HG02852 (cell line): Measurements from ENCODE around the gene MRC2.

Source experiments
- ATAC-seq: cut with Tn5 transposase; IDR thresholded peaks from one replicate; pipeline ENCODE4 v1.9.1; 2021; ENCODE audit warnings: mild to moderate bottlenecking, moderate library complexity; ENCODE audit not compliant: unreplicated experiment

MRC2 gene

DNA sequence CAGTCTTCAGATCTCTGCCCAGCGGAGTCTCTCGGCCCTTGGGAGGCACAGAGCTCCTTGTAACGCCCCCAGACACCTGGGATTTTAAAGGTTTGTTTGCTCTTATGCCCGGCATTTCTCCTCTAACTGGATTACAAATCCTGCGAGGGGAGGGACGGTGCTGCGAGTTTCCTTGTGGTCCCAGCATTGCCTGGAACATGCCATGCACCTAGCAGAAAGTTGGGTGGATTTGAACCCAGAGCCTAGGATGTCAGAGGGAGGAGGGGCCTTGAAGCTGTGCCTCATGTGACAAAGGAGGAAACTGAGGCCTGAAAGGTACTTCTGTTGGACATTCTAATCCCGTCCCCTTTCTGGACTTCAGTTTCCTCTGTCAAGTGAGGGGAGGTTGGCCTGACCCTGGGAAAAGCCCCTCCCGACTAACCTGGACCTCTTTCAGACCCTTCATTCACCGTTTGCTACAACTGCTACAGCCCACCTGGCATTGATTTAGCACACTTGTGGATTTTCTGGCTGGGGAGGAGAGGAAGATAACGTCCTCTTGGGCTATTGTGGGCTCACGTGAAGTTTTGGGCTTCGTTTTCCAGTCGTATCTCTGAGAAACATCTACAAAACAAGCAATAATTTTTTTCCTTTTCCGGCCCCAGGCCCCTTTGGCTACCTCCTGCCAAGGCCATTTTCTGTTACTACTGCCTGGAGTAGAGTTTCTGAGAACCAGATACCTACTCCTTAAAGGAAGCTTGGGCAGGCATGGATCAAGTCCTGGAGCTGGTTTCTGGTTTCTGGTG is 30.9 kb downstream of the MRC2 start:
- no peak for ATAC-seq

DNA sequence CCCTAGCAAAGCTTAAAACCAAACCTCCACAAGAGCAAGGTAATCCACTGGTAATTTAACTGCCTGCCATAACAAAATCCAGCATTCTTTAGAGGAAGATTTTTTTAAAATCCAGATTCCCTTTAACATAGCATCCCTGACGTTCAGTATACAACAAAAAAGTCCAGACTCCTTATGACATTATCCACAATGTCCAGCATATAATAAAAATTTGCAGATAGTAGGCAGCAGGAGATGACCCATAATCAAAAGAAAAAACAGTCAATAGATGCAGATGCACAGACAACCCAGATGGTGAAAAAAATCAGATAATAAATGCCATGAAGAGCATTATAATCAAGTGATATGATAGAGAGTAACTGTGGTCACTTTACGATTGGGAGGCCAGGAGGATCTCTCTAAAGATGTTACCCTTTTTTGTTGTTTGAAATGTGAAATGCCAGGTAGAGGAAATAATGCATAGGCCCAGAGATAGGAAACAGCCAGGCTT is 33.2 kb downstream of the MRC2 start:
- ATAC-seq, result no peak

DNA sequence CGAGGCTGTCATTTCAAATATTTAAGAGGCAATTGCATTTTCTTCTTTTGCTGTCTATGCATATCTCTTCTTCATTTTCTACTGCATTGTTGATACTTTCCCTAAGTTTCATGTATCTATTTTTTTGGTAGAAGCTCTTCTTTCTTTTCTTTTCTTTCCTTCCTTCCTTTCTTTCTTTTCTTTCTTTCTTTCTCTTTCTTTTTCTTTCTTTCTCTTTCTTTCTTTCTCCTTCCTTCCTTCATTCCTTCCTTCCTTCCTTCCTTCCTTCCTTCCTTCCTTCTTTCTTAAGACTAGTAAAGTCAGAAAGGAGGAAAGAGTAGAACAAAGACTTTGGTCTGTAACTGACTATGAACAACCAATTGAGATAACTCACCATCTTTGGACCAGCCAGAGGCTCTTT is 33.9 kb downstream of the MRC2 start:
- no peak for ATAC-seq

DNA sequence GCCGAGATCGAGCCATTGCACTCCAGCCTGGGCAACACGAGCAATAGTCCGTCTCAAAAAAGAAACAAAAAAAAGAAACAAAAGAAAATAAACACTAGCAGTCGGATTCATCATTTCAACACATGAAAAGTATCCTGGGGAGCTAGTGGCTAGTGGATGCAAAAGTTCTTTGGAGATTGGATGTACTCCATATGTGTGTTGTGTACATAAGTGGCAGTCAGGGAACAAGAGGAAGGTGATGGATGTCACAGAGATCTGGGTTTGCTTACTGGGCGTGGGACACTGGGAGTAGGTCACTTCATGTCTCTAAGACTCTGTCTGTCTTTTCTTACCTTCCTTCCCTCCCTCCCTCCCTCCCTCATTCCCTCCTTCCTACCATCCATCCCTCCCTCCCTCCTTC is 35.4 kb downstream of the MRC2 start:
- no peak for ATAC-seq

DNA sequence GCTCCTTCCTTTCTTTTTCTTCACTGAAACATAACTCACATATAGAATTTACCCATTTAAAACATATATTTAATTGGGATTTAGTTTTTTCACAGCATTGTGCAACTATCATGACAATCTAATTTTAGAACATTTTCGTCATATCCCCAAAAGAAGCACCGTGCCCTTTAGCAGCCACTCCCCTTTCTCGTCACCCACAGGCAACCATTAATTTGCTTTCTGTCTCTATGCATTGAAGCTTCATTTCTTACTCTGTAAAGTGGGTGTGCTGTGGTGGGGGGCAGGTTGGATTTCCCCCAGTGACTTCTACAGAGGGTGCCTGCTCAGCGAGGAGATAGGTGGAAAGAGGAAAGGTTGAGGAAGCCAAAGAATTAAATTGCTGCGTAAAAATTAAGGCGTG is 35.8 kb downstream of the MRC2 start:
- ATAC-seq, result no peak

DNA sequence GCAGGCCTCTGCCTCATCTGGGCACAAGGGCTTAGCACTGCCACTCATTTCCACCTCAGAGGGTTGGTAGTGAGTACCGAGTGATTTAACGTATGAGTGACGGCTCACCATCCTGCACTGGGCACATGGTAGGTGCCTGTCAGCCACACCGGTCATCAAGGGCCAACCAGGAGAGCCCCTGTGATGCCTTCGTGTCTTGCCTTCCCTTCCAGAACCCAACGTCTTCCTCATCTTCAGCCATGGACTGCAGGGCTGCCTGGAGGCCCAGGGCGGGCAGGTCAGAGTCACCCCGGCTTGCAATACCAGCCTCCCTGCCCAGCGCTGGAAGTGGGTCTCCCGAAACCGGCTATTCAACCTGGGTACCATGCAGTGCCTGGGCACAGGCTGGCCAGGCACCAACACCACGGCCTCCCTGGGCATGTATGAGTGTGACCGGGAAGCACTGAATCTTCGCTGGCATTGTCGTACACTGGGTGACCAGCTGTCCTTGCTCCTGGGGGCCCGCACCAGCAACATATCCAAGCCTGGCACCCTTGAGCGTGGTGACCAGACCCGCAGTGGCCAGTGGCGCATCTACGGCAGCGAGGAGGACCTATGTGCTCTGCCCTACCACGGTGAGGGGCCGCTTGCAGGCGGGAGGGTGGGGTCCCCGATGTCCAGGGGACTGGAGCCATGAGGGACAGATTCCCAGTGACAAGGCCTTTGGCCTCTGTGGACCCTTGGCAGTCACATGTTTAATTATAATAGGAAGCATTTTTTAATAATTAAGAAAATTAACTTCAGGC is 37.1 kb downstream of the MRC2 start:
- ATAC-seq, result no peak

DNA sequence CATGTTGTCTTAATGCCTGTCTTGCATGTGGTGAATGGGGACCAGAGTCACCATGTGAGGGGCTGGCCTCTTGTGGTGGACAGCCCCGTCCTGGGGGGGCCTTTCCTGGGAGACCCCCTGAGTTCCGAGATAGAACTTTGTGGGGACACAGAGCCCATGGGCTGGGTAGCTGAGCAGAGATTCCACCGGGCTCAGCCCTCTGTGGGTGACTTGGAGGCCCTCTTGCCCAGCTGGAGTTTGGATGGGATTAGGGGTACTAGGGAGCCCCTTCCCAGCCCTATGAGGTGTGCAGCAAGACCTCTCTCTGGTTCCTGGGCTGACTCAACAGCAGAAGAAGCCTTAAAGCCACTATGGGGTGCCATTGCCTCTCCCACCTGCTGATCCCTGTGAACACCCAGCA is 38.1 kb downstream of the MRC2 start:
- ATAC-seq, result no peak

DNA sequence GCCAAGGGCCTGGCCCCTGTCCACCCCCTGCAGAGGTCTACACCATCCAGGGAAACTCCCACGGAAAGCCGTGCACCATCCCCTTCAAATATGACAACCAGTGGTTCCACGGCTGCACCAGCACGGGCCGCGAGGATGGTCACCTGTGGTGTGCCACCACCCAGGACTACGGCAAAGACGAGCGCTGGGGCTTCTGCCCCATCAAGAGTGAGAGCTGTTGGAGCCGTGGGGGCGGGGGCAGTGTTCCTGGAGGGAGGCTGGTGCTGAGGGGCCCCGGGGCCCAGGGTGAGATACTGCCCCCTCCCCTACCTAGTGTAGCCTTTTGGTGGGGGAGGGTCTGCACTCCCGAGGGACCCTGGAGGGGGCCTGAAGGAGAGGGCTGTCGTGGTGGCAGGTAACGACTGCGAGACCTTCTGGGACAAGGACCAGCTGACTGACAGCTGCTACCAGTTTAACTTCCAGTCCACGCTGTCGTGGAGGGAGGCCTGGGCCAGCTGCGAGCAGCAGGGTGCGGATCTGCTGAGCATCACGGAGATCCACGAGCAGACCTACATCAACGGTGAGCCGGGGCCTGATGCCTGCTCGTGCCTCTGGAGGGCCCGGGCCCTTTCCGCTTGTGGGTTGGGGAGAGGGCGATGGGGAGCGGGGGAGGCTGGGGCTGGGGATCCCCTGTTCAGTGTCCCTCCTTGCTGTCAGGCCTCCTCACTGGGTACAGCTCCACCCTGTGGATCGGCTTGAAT is 38.8 kb downstream of the MRC2 start:
- ATAC-seq, result no peak

DNA sequence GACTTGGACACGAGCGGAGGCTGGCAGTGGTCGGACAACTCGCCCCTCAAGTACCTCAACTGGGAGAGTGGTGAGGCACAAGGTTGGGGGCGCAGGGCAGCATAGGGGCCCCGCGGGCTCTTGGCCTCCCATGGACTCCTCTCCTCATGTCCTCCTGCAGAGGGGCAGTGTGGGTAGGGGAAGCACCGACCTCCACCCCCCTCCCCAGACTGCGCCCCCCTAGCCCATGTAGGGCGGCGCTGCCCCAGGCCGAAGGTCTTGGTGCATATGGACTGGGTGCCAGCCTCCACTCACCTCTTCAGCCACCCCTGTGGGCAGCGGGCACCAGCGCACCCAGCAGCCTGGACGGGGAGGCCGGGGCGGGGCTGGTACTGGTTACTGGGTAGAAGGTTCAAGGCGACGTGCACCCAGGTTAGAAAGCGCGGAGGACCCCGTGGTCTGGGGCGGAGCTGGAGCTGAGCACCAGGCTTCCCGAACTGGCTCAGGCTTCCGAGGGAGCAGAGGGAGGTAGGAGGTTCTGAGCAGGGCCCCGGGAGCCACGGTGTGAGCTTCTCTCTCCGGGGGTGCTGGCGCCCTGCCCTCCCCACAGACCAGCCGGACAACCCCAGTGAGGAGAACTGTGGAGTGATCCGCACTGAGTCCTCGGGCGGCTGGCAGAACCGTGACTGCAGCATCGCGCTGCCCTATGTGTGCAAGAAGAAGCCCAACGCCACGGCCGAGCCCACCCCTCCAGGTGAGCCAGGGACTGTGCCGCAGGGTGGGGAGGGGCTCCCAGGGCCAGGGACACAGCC is 39.5 kb downstream of the MRC2 start:
- ATAC-seq, result no peak

DNA sequence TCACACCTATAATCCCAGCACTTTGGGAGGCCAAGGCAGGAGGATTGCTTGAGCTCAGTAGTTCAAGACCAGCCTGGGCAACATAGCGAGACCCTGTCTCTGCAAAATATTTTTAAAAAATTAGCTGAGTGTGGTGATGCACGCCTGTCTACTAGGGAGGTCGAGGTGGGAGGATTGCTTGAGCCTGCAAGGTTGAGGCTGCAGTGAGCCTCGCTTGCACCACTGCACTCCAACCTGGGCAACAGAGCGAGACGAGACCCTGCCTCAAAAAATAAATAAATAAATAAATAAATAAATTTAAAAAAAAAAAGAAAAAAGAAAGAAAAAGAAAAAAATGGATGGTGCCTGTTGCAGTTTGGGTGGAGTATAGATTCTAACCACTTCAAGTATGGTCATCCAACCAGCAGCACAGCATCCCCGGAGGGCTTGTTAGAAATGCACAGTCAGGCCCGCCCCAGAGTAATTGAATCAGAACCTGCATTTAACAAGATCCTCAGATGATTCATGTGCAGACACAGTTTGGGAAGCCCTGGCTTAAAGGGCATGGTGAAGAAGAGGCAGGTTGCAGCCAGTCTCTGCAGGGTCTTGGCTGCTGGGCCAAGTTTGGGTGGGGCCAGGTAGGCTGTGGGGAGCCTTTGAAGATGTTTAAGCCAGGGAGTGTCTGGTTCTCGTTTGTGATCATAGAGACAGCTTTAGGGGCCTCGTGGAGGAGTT is 40.8 kb downstream of the MRC2 start:
- no peak for ATAC-seq

DNA sequence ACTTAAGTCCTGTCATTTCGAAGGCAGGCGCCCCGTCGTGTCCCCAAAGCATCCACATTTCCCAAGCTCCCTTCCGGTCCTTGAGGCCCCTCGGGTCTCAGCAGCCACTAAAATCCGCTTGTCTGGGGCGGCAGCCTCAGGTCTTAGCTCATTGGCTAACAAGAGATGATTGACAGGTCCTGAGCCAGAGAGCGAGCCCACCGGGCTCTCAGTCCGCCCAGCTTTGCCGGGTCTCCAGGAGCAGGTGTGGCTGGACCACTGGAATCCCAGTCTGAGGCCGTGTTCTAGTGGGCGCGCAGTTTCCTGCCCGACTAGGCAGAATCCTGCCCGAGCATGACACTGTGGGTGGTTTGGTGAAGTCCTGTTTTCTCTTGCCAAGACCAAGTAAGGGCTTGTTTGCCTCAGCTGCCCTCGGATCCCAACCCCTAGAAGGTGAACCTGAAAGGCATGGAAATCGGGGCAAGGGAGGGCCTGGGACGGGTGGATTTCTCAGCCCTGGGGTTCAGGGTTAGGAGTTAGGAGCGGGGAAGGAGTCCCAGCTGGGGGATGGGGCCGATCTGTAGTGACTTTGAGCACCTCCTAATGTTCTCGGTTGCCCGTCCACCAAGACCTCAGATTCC is 42.8 kb downstream of the MRC2 start:
- ATAC-seq, result no peak

DNA sequence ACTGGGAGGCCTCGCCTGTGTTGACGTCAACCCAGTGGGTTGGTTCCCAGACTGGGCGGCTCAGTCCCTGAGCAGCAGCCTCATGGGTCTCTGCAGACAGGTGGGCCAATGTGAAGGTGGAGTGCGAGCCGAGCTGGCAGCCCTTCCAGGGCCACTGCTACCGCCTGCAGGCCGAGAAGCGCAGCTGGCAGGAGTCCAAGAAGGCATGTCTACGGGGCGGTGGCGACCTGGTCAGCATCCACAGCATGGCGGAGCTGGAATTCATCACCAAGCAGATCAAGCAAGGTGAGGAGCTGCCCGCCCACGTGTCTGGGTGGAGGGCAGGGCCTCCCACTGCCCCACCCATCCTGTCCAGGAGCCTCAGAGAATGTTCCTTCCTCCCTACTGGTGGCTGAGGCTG is 44.1 kb downstream of the MRC2 start:
- ATAC-seq, result no peak

DNA sequence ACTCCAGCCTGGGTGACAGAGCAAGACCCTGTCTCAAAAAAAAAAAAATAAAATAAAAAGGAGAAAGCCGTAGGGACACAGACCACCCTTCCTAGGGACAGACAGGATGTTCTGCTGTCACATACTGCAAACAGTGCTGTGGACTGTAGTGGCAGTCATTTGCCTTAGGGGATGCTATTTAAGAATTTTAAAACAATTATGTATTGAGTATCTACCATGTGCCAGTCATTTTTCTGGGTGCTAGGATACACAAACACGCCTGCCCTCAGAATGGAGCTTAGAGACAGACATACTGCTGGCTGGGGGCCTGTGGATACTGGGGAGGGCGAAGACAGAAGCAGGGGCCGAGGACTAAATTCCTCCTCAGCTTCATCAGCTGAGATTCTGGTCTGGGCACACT is 45.5 kb downstream of the MRC2 start:
- ATAC-seq, result no peak

DNA sequence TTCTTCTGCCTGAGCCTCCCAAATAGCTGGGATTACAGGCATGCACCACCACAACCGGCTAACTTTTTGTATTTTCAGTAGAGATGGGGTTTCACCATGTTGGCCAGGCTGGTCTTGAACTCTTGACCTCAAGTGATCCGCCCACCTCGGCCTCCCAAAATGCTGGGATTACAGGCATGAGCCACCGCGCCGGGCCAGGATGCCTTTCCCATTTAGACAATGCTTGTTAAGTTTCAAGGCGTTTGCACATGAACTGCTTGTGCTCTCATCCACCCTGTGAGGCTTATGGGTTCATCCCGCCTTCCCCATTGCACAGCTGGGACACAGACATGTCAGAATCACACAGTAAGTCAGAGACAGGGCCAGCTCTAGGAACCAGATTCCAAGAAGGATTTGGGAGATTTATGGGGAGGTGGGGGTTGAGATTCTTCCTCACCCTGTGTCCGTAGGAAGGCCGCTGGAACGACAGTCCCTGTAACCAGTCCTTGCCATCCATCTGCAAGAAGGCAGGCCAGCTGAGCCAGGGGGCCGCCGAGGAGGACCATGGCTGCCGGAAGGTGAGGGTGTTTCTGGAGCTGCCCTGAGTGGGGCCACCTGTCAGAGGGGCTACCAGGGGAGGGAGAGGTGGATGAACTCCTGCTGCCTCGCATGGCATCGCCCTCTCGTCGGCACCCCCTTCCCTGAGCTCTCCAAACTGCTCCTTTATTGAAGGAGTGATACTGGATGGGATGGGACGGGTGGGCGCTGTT is 46.3 kb downstream of the MRC2 start:
- no peak for ATAC-seq

DNA sequence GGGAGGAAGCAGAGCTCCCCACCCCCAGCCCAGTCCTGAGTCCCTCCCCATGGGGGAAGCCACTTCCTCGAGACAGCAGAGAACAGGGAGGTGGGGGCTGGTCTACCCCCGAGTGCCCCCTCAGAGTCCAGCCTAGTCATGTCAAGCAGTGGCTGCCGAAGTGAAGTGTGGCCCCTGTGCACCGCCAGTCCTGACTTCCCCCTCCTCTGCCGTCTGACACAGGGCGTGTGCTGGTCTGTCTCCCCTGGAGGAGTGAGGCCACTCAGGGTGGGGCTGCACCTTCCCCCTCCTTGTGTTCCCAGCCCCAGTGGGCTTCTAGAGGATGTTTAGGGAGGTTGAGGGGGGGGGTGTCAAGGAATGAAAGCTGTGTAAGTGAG is 46.9 kb downstream of the MRC2 start:
- ATAC-seq, result no peak

DNA sequence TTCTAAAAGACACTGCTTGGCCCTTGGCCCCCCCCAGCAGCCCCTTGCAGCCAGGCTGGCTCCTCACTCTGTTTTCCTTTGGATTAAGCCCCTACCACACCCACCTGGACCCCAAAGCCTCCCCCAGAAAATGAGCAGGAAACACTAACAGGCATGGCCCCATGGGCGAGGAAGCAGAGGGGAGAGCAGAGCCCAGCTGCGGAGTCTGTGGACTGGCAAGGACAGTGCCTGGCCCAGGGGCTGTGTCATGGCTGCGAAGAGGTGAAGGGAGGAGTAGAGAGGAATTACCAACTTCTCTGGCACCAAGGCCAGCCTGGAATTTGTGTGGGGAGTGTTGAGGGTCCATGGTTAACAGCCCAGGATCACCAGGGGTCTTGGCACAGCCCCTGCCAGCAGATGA is 47.4 kb downstream of the MRC2 start:
- ATAC-seq, result no peak

DNA sequence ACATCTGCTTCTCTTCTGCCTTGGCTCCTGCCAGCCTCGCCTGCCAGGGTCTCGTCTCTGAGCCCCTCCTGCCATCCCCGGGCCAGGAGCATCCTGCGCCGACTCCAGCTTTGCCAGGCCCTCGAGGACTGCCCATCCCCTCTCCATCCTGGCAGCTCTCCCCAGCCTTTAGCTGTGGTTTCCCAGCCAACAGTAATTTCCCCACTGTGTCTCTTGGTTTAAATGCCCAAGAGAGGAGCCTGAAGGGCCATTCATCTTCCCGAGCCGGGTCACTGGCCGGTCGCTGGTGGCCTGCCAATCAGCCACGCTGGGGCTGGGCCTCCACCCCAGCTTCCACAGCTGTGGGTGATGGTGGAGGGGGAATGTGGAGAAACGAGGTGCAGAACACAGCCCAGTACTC is 47.8 kb downstream of the MRC2 start:
- ATAC-seq, result no peak

DNA sequence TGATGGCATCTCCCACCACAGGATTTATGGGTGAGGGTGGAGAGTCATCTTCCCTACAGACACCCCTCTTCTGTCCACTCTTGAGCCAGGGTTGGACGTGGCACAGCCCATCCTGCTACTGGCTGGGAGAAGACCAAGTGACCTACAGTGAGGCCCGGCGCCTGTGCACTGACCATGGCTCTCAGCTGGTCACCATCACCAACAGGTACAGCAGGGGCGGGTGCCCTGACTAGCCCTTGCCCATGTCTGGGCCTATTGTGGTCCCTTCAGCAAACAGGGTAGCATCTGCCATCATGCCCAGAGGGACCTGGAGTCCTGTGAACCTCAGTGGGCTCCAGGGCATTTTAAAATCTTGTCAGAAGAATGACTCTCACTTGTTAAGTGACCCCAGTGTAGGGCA is 48.2 kb downstream of the MRC2 start:
- ATAC-seq, result no peak
